ENCODE data around the gene TMEM272.
A peak's percentile ranks its signal among the peaks of the same experiment; 100 is the strongest.

TMEM272 gene

GRCh38 chr13:51844862-51845573 lies at the start of gene TMEM272:
Gene TMEM272, minus strand, starts transcription at chr13:51845177. Its CDS starts 6,647 bp downstream, at chr13:51838530.
- peak; percentile 63 to 66 for DNase-seq

GRCh38 chr13:51894239-51894638 lies 49.3 kb upstream of the TMEM272 start:
- DNase-seq: no peak

- DNase-seq: no peak
Measured at GRCh38 chr13:51892657-51893056, 47.7 kb upstream of the TMEM272 start.

DNA sequence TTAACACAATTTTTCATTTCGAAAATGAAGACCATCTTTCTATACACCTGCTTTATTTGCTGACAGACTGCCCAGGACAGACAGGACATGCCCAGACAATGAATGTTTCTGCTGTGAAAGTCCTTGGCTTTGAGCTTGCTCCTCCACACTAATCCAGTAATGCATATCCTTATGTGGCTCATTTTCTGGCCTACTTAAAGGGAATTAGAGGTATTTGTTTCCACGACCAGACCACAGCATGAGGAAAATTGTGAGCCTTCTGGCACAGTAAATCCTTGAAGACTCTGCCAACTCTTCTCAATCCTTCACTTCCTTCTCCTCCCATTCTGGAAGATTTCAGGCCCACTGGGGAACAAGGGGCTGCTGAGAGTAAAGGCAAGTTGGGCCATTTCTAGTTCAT lies 42.5 kb upstream of the TMEM272 start:
- DNase-seq: no peak

- DNase-seq: no peak
Measured at GRCh38 chr13:51885651-51886050, 40.7 kb upstream of the TMEM272 start.

GRCh38 chr13:51883226-51883600 lies 38.2 kb upstream of the TMEM272 start:
- DNase-seq: no peak

DNA sequence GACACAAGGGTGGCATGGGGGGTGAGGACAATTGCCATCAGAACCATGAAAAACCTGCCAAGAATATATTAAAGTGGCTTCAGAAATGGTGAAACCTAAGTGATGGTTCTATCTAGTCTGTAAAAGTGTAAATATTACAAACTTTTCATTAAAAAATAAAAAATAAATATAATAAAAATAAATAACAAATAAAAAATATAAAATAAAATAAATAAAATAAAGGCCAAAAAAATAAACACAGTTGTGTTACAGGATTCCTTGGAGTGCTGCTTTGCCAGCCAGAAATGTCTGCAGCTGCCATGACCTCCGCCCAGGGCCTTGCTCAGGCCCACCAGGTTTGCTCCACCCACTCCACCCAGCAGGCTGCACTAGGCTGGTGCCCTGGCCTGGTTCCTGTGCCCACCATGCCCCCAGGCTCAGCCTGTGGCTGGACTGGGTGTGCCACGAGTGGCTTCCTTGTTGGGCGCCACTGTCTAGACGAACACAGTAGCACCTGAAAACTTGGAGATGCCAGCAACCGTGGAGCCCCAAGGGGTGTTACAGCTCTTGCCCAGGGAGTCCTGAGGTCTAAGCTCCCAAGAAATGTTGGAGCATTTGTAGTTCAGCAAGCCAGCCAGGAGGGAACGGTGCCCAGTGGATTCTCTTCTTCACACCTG lies 37.7 kb upstream of the TMEM272 start:
- no peak for DNase-seq

DNA sequence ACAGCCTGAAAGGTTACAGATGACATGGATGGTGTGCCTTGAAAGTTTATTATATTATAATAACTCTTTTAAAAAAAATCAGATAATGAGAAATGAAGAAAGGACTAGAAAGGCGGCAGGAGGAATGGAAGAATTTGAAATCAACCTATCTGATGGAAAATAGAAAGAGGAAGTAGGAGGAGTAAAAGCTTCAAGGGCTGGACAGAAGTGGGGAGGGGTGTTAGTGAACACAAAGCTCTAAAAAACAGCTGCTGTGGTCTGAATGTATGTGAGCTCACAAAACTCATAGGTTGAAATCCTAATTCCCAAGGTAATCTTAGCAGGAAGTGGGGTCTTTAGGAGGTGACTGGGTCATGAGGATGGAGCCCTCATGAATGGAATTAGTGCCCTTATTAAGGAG lies 36.3 kb upstream of the TMEM272 start:
- DNase-seq: no peak

DNA sequence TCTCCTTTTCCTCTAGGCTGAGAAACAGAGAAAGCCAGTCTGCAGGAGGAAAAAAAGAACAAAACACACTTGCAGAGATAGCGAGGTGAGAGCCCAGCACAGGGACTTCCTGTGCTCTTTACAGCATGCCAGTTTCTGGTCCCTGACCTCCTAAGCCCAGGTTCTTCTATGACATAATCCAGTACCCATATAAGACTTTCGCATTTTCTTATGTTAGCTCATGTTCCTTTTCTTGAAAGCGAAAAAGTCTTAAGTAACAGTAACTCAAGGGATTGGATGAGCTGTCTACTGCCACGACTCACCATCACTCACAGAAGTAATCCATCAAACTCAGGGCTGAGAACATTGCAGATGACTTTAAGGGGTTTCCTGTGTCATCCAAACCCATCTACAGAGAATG lies 34.2 kb upstream of the TMEM272 start:
- no peak for DNase-seq

DNA sequence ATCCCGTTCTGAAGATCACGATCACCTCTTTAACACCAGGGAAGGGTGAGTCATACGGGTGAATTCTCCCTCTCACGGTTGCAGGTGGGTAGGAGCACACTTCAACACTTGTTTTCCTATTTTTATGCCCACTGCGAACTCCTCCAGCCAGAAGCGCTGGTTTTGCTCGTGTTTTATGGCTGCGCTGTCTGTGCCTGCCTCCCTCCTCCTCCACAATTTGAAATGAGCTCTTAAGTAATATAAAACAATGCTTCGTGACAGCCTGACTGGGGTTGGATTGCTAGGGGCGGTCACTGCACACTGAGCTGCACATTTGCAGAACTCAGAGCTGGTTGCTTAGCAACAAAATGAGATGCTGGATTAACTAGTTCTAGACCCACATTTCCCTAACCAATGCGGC lies 29.7 kb upstream of the TMEM272 start:
- DNase-seq: no peak

DNA sequence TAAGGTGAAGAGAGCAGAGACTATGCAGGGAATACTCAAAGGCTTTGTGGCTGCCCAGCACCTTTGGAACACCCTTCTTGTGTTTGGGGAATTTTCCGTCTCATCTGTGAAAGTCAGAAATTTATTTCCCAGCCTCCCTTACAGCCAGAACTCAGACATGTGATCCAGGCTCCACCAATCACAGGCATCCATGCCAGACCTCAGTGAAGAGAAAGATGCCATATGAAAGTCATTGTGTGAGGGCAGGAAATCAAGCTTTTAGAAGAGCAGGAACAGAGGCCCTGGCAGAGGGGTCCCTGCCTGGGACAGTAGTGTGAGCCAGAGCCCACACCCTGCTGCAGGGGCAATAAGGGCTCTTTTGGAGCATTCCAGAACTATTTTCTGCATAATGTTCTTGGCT lies 28.9 kb upstream of the TMEM272 start:
- DNase-seq: no peak

DNA sequence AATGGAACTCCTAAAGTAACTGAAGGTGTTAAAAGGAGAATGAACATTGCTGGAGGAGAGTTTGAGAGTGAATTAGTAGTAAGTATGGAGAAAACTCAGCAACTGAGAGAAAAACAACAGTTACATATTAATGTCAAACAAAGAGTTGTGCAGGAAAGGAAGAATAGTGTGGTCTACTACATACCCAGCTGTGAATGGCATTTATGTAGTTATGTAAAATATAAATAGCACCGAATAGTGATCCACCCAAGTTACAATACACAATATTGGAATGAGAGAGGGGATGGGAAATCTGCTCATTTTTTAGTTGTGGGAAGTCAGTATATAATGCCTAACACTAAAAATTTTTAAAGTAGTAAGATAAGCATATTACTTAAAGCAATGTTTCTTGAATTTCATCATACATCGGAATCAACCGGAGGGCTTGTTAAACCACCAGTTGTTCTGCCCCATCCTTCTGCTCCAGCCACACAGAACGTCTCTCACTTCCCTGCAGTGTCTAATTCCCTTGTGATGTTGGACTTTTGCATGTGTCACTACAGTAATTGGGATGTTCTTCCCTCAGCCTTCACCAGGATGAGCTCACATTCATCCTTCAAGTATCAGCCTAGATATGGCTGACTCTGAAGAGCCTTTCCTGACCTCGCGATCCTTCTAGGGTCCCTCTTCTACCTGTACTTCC lies 28.3 kb upstream of the TMEM272 start:
- no peak for DNase-seq

DNA sequence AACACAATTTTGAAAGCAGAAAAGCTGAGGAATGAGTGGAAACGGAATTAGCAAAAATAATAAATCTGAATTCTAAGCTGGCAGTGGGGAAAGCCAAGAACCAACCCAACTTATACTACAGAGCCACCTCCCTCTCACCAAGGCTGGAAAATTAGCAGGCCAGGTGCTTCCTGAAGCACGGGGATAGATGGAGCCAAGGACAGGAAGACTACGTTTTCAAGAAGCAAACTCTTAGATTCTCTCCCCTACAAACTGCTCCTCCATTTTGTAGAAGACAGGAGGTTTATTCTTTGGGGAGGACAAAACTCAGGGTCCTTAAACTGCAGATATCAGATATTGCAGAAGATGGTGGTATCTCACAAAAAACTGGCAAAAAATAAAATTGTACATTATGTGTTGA lies 25.6 kb upstream of the TMEM272 start:
- no peak for DNase-seq

DNA sequence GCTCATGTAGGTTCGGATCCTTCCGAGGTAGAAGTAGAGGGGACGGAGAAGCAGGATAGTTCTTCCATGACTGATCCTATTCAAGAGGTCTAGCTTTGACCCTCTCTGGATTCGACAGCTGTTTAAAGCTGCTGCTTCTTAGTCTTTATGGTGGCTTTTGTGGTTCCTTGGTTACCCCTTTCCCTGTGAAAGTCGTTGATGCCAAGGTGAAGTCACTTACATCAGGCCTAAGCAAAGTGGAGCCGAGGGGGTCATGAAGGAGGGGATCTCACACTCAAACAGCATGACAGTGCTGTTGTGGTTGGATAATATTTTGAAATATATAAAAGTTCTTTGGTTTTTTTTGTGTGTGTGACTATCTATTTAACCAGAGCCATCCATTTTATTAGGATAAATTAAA lies 24.9 kb upstream of the TMEM272 start:
- DNase-seq: no peak

- no peak for DNase-seq
Measured at GRCh38 chr13:51867062-51867461, 22.1 kb upstream of the TMEM272 start.

- DNase-seq: no peak
Measured at GRCh38 chr13:51865838-51866237, 20.9 kb upstream of the TMEM272 start.

DNA sequence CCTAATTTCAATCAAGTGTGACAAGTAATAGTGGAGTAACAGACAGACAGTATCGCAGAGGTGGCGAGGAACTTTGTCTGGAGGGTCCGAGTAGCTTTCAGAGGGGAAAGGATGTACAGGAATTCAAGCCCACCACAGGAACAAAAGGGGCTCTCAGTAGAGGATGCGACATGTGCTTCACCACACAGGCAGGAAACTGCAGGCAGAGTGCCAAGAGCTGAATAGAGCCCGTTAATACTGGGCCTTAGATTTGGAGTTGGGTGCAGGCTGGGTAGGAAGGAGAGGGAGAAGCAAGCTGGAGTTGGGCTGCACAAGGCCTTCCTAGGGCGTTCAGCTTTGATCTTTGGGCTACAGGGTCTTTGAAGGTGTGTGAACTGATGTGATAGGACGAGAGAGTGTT lies 18.0 kb upstream of the TMEM272 start:
- no peak for DNase-seq

DNA sequence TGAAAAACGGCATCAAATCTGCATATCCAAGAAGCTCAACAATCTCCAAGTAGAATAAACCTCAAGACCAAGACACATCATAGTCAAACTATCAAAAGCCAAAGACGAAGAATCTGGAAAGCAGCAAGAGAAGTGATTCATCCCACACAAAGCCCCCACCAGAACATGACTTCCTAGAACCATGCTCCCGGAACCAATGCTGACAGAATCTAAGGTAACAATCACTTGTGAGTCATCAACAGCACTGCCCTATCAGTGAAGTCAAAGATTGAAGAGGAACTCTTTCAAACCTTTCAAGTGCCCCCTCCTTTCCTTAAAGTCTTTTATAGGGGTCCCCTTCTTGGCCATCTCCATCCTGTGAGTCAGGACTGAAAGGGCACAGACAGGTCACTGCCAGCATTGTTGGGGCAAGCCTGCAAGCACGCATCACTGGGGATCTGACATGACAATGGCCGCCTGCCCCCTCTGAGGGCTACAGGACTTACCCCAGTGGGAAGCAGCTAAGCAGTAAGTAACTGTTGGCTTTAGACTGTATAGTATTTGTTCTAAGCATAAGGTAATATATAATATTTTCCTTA lies 16.8 kb upstream of the TMEM272 start, which contains the start of gene CCDC70:
CCDC70 (plus strand) TSS at position 247 of the 578 bp plus-strand sequence. CDS start 3,443 bp downstream, outside the sequence.
- DNase-seq: no peak

DNA sequence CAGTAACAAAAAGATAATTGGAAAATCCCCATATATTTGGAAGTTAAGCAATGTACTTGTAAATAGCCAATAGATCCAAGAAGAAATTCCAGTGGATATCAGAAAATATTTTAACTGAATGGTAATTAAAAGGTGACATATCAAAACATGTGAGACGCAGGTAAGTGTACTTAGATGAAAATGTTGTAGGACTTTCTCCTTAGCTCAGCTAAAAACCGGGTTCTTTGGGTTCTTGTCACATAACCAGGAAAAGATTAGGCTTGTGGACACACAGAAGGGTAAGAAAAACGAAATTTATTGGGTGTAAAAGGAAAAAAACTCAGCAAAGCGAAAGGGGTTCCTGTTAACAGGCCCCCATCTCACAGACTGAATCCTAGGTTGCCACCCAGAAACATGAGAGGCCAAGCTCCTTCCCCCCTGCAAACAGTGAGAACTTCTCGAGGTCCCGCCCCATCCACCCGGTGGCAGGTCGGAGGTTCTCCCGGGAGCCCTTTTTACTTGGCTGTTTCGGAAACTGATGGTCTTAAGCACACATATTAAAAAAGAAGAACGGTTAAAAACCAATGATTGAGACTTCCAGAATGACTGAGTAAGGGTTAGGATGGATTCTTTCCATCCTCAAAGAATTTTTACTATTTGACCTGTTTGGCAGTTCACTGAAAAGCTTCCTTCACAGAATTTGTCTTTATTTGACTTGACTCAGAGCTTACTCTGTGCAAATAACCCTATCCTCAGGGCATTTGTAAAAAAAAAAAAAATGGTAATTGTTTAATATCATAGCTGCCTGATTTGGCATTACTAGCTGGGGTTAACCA lies 13.7 kb upstream of the TMEM272 start:
- DNase-seq: no peak

GRCh38 chr13:51856998-51857397 lies 12.0 kb upstream of the TMEM272 start:
- DNase-seq: peak in 1 of 2 experiments; percentile 37

DNA sequence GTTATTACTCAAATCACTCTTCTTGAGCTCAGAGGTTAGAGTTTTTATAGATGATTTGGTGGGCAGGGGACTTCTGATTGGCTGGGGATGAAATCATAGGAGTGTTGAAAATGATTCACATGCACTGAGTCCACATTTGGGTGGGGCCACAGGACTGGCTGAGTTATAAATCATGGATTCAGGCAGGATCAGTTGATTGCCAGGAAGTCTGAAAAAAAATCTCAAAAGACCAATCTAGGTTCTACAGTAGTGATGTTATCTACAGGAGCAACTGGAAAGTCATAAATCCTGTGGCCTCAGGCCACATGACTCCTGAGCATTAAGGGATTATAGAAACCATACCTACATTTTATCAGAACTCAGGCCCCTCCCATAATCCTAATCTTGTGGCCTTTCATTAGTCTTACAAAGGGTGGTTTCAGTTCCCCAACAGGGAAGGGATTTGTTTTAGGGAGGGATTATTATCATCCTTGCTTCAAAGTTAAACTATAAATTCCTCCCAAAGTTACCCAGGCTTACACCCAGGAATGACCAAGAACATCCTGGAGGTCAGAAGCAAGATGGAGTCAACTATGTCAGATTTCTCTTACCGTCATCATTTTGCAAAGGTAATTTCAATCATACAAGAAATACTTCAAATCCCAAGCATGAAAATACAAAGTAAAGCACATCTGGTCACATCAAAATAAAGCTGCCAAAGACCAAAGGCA lies 11.2 kb upstream of the TMEM272 start:
- no peak for DNase-seq

Data from NCI-H1930 (cell line).